Measurements from ENCODE around the gene SLC29A3. TPM values are rescaled to one million over a fixed set of nuclear protein-coding genes. Genes with fewer than 3 reads are reported as not detected.
"Not testable (repeated sequence)": the region's sequence is repeated elsewhere in the genome, so short reads cannot be mapped to it uniquely, and the experiment has no call there.

Gene SLC29A3
- total RNA-seq, 1 donor = 2.5 TPM

- no peaks in the 10 kb centered on the region for H3K9me3 ChIP-seq (ENCODE audit: low read depth, low read length)
- peaks cover 16% of the 10 kb centered on the region for H4K20me1 ChIP-seq (ENCODE audit: insufficient read depth, low read length)
- H3K4me2 ChIP-seq (ENCODE audit: insufficient read depth, low read length) = no peak overlapping the region
- no peak overlapping the region for H3K4me3 ChIP-seq (ENCODE audit: insufficient read depth, low read length)
- no peak overlapping the region for H2AFZ ChIP-seq (ENCODE audit: low read length)
- DNase-seq (ENCODE audit: insufficient read length, low spot score, missing footprints) = no peak
- H3K79me2 ChIP-seq (ENCODE audit: insufficient read depth, low read length) = no peaks in the 10 kb centered on the region
- H3K27ac ChIP-seq (ENCODE audit: low read depth, low read length) = no peak overlapping the region
- TF ChIP-seq CTCF (IDR thresholded peaks at IDR 0.05; ENCODE audit: extremely low read depth, low read depth, low read length) = no peak
- H3K36me3 ChIP-seq (ENCODE audit: insufficient read depth, low read length) = peaks cover 65% of the 10 kb centered on the region
- H3K4me1 ChIP-seq (ENCODE audit: insufficient read depth, low read length) = peaks cover 5% of the 10 kb centered on the region
- no peaks in the 10 kb centered on the region for H3K27me3 ChIP-seq (ENCODE audit: insufficient read depth, low read length)
These were observed 23.0 kb upstream of the SLC29A3 start for GRCh38 chr10:71296086-71296485.

DNA sequence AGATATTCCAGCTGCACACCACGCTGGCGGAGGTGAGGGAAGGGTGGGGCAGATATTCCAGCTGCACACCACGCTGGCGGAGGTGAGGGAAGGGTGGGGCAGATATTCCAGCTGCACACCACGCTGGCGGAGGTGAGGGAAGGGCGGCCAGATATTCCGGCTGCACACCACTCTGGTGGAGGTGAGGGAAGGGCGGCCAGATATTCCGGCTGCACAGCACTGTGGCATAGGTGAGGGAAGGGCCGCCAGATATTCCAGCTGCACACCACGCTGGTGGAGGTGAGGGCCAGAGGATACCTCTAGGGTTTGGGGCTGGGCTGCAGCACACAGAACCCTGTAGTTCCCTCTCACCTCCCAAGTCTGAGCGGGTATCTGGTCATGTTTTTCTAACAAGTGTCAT, 22.2 kb upstream of the SLC29A3 start:
- not testable (repeated sequence) for H3K9me3 ChIP-seq (ENCODE audit: low read depth, low read length); DNase-seq (ENCODE audit: insufficient read length, low spot score, missing footprints); H3K79me2 ChIP-seq (ENCODE audit: insufficient read depth, low read length); H2AFZ ChIP-seq (ENCODE audit: low read length); H3K4me1 ChIP-seq (ENCODE audit: insufficient read depth, low read length); H3K27ac ChIP-seq (ENCODE audit: low read depth, low read length); H3K4me2 ChIP-seq (ENCODE audit: insufficient read depth, low read length); H3K4me3 ChIP-seq (ENCODE audit: insufficient read depth, low read length); H3K27me3 ChIP-seq (ENCODE audit: insufficient read depth, low read length)
- Histone ChIP-seq H3K36me3 (ENCODE audit: insufficient read depth, low read length) (peaks cover 62% of the 10 kb centered on the region), H4K20me1 (ENCODE audit: insufficient read depth, low read length) (peaks cover 20% of the 10 kb centered on the region)

DNA sequence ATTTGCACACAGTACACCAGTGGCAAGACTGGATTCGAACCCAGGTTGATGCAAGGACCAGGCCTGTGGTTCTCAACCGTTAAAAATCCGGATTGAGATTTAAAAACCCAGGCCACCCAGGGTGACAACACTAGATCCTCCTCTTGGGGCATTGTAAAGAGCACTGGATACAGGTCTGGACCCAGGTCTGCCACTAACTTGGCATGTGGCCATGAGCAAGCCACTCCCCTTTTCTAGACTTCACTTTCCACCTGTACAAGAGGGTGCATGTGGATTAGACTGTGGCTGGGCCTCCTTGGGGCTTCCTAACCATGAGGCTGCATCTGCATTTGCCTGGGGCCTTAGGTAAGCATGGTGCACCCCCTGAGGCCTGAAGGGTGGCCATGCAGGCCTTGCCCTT, 21.7 kb upstream of the SLC29A3 start:
- H2AFZ ChIP-seq (ENCODE audit: low read length) = no peak overlapping the region
- no peak overlapping the region for H3K4me3 ChIP-seq (ENCODE audit: insufficient read depth, low read length)
- H3K9me3 ChIP-seq (ENCODE audit: low read depth, low read length) = no peaks in the 10 kb centered on the region
- H4K20me1 ChIP-seq (ENCODE audit: insufficient read depth, low read length) = peaks cover 24% of the 10 kb centered on the region
- peaks cover 57% of the 10 kb centered on the region for H3K36me3 ChIP-seq (ENCODE audit: insufficient read depth, low read length)
- no peaks in the 10 kb centered on the region for H3K79me2 ChIP-seq (ENCODE audit: insufficient read depth, low read length)
- no peak for DNase-seq (ENCODE audit: insufficient read length, low spot score, missing footprints)
- peaks cover 3% of the 10 kb centered on the region for H3K4me1 ChIP-seq (ENCODE audit: insufficient read depth, low read length)
- no peak overlapping the region for H3K4me2 ChIP-seq (ENCODE audit: insufficient read depth, low read length)
- H3K27me3 ChIP-seq (ENCODE audit: insufficient read depth, low read length) = no peaks in the 10 kb centered on the region
- no peak for TF ChIP-seq CTCF (IDR thresholded peaks at IDR 0.05; ENCODE audit: extremely low read depth, low read depth, low read length)
- no peak overlapping the region for H3K27ac ChIP-seq (ENCODE audit: low read depth, low read length)

- H3K4me1 ChIP-seq (ENCODE audit: insufficient read depth, low read length) = no peaks in the 10 kb centered on the region
- H3K79me2 ChIP-seq (ENCODE audit: insufficient read depth, low read length) = no peaks in the 10 kb centered on the region
These were observed 19.8 kb upstream of the SLC29A3 start for GRCh38 chr10:71299071-71299785.

More at GRCh38 chr10:71299071-71299785, 19.8 kb upstream of the SLC29A3 start:
- Histone ChIP-seq H3K4me3 (ENCODE audit: insufficient read depth, low read length) (no peak overlapping the region), H4K20me1 (ENCODE audit: insufficient read depth, low read length) (peaks cover 33% of the 10 kb centered on the region), H3K4me2 (ENCODE audit: insufficient read depth, low read length) (no peak overlapping the region), H3K27ac (ENCODE audit: low read depth, low read length) (no peak overlapping the region), H2AFZ (ENCODE audit: low read length) (no peak overlapping the region), H3K9me3 (ENCODE audit: low read depth, low read length) (no peaks in the 10 kb centered on the region), H3K27me3 (ENCODE audit: insufficient read depth, low read length) (no peaks in the 10 kb centered on the region), H3K36me3 (ENCODE audit: insufficient read depth, low read length) (peaks cover 44% of the 10 kb centered on the region)
- no peak for TF ChIP-seq CTCF (IDR thresholded peaks at IDR 0.05; ENCODE audit: extremely low read depth, low read depth, low read length)
- no peak for DNase-seq (ENCODE audit: insufficient read length, low spot score, missing footprints)
